Vagina (tissue), 2 donors: ENCODE data around the gene EHD1.

Experiments
- POLR2AphosphoS5 ChIP-seq, 2 donors: sonication (generic); formaldehyde crosslinking; IDR thresholded peaks; one replicate each; pipeline ENCODE4 v1.9.0; 2017; ENCODE audit warnings: antibody characterized with exemption in 2 of 2, mild to moderate bottlenecking in 2 of 2, low read depth in 1 of 2; ENCODE audit not compliant: insufficient read depth in 1 of 2
- TF ChIP-seq, protein P1 (sequence below), 3 experiments: fragments of 450-650 bp in 2 of 3; fragments of 200-600 bp in 1 of 3; sonication (generic) in 1 of 3; IDR thresholded peaks; one replicate each; pipeline ENCODE4 v1.5.1; 2017 to 2019; ENCODE audit warnings: antibody characterized with exemption in 3 of 3, mild to moderate bottlenecking in 2 of 3, moderate library complexity in 2 of 3

DNA sequence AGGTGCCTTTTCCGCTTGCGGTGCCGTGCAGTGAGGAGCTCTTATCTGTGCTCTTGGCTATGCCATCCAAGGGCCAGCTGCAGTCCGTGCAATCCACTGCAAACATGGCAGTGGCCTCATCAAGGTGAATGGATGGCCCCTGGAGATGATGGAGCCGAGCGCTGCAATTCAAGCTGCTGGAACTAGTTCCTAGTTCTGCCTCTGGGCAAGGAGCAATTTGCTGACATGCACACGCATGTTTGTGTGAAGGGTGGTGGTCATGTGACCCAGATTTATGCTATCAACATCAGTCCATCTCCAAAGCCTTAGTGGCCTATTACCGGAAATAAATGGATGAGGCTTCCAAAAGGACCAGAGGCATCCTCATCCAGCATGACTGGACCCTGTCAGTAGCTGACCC is 3.1 kb upstream of the EHD1 start:
- no peak for TF ChIP-seq POLR2AphosphoS5 (IDR thresholded peaks at IDR 0.05; ENCODE audit: insufficient read depth in 1 of 2, low read depth in 1 of 2)
- TF ChIP-seq, protein P1, sequence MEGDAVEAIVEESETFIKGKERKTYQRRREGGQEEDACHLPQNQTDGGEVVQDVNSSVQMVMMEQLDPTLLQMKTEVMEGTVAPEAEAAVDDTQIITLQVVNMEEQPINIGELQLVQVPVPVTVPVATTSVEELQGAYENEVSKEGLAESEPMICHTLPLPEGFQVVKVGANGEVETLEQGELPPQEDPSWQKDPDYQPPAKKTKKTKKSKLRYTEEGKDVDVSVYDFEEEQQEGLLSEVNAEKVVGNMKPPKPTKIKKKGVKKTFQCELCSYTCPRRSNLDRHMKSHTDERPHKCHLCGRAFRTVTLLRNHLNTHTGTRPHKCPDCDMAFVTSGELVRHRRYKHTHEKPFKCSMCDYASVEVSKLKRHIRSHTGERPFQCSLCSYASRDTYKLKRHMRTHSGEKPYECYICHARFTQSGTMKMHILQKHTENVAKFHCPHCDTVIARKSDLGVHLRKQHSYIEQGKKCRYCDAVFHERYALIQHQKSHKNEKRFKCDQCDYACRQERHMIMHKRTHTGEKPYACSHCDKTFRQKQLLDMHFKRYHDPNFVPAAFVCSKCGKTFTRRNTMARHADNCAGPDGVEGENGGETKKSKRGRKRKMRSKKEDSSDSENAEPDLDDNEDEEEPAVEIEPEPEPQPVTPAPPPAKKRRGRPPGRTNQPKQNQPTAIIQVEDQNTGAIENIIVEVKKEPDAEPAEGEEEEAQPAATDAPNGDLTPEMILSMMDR (IDR thresholded peaks at IDR 0.05) = no peak
